Breast epithelium (tissue), 3 donors: Measurements from ENCODE around the gene WNT4.

Source experiments
- CTCF ChIP-seq, 3 donors: fragments of 450-650 bp; IDR thresholded peaks; one replicate each; pipeline ENCODE4 v1.5.1; 2016 to 2017; ENCODE audit warnings: antibody characterized with exemption in 3 of 3, mild to moderate bottlenecking in 3 of 3, moderate library complexity in 3 of 3
- POLR2A ChIP-seq: fragments of 450-650 bp; IDR thresholded peaks from one replicate; pipeline ENCODE4 v1.6.1; 2016; ENCODE audit warnings: antibody characterized with exemption, mild to moderate bottlenecking, moderate library complexity
- POLR2AphosphoS5 ChIP-seq, 3 donors: sonication (generic); formaldehyde crosslinking; IDR thresholded peaks; one replicate each; pipeline ENCODE4 v1.6.1; 2017; ENCODE audit warnings: antibody characterized with exemption in 3 of 3

GRCh38 chr1:22142315-22143064 is 407 bp downstream of the WNT4 start:
- TF ChIP-seq CTCF (IDR thresholded peaks at IDR 0.05) (no peak), POLR2A (no peak), POLR2AphosphoS5 (IDR thresholded peaks at IDR 0.05) (no peak)
